ENCODE measurements around the gene DROSHA.
"Not testable (repeated sequence)": the region's sequence is repeated elsewhere in the genome, so short reads cannot be mapped to it uniquely, and the experiment has no call there.

DROSHA gene

GRCh38 chr5:31416547-31416946 is 115.3 kb downstream of the DROSHA start:
- DNase-seq (ENCODE audit: low read depth): no peak

- no peak for DNase-seq (ENCODE audit: low read depth)
These were observed 115.9 kb downstream of the DROSHA start for GRCh38 chr5:31415960-31416359.

- no peak for DNase-seq (ENCODE audit: low read depth)
These were observed 116.6 kb downstream of the DROSHA start for GRCh38 chr5:31415009-31415923.

GRCh38 chr5:31413030-31413812 is 118.7 kb downstream of the DROSHA start:
- no peak for DNase-seq (ENCODE audit: low read depth)

GRCh38 chr5:31412324-31412723 is 119.6 kb downstream of the DROSHA start:
- DNase-seq (ENCODE audit: low read depth): no peak

- DNase-seq (ENCODE audit: low read depth): no peak
These were observed 121.8 kb downstream of the DROSHA start for GRCh38 chr5:31410089-31410488.

GRCh38 chr5:31408814-31409213 is 123.1 kb downstream of the DROSHA start:
- DNase-seq (ENCODE audit: low read depth): no peak

GRCh38 chr5:31407921-31408693 is 123.8 kb downstream of the DROSHA start:
- DNase-seq (ENCODE audit: low read depth): no peak

GRCh38 chr5:31404325-31404724 is 127.6 kb downstream of the DROSHA start:
- no peak for DNase-seq (ENCODE audit: low read depth)

GRCh38 chr5:31401691-31402090 is 130.2 kb downstream of the DROSHA start:
- DNase-seq (ENCODE audit: low read depth): no peak

GRCh38 chr5:31397926-31398557 is 133.9 kb downstream of the DROSHA start:
- DNase-seq (ENCODE audit: low read depth): no peak

- no peak for DNase-seq (ENCODE audit: low read depth)
These were observed 135.1 kb downstream of the DROSHA start for GRCh38 chr5:31396611-31397295.

- not testable (repeated sequence) for DNase-seq (ENCODE audit: low read depth)
These were observed 136.3 kb downstream of the DROSHA start for GRCh38 chr5:31395450-31396045.

- no peak for DNase-seq (ENCODE audit: low read depth)
These were observed 138.8 kb downstream of the DROSHA start for GRCh38 chr5:31393126-31393525.

- DNase-seq (ENCODE audit: low read depth): no peak
These were observed 139.8 kb downstream of the DROSHA start for GRCh38 chr5:31392061-31392460.

GRCh38 chr5:31390256-31390655 is 141.6 kb downstream of the DROSHA start:
- DNase-seq (ENCODE audit: low read depth): no peak

GRCh38 chr5:31385774-31386537 is 145.9 kb downstream of the DROSHA start:
- no peak for DNase-seq (ENCODE audit: low read depth)

- no peak for DNase-seq (ENCODE audit: low read depth)
These were observed 148.2 kb downstream of the DROSHA start for GRCh38 chr5:31383734-31384133.

- DNase-seq (ENCODE audit: low read depth): no peak
These were observed 149.6 kb downstream of the DROSHA start for GRCh38 chr5:31382051-31382878.

Data from stimulated activated CD4-positive, alpha-beta T cell treated with anti-CD3 and anti-CD28 coated beads, Interleukin-2, amount 100 ng/mL, for 4 hours (primary cell).